ENCODE data around the gene NR4A1. TPM values are rescaled to one million over a fixed set of nuclear protein-coding genes. Genes with fewer than 3 reads are reported as not detected.
A peak's percentile ranks its signal among the peaks of the same experiment; 100 is the strongest.

NR4A1 gene
- total RNA-seq (14.7 and 24.1 TPM in 2 replicates), polyA plus RNA-seq (13.7 and 23.7 TPM in 2 replicates)

DNA sequence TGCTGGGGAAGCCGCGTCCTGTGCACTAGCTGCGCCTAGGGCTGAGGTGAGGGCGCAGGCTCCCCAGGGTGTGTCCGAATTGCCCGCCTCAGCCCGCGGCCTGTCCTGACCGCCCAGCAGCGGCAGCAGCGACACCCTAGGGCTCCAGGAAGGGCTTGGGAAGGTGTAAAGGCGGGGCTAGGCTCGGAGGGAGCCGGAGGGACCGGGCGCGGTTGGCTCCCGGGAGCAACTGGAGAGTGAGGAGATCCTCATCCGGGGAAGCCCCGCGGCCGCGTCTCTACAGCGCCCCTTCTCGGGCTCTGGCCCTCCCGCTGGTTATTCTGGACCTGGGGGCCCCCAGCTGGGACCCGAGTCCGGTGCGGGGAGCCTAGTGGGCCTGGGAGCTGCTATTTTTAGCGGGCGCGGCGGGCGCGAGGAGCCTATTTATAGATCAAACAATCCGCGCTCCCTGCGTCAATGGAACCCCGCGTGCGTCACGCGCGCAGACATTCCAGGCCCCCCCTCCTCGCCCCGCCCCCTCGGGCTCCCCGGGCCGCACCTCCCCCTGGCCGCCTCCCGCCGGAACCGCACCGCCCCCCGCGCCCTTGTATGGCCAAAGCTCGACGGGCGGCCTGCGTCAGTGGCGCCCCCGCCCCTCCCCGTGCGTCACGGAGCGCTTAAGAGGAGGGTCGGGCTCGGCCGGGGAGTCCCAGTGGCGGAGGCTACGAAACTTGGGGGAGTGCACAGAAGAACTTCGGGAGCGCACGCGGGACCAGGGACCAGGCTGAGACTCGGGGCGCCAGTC lies at the start of gene NR4A1:
Gene NR4A1 (plus strand): TSS at position 685 of the 784 bp plus-strand sequence. CDS start 2,887 bp downstream, outside the sequence.
- H3K4me3 ChIP-seq = peak within 1 kb of the TSS; percentile 45
- peak; percentile 98 to 99 for DNase-seq (ENCODE audit: low read depth in 1 of 2, low spot score in 1 of 2)
- no peaks in the 10 kb centered on the region for H3K36me3 ChIP-seq
- no peaks in the 10 kb centered on the region for H3K27me3 ChIP-seq
- H3K9me3 ChIP-seq (ENCODE audit: low read depth) = no peaks in the 10 kb centered on the region
- peak within 1 kb of the TSS; percentile 97 for H3K27ac ChIP-seq
- TF ChIP-seq, protein P1, sequence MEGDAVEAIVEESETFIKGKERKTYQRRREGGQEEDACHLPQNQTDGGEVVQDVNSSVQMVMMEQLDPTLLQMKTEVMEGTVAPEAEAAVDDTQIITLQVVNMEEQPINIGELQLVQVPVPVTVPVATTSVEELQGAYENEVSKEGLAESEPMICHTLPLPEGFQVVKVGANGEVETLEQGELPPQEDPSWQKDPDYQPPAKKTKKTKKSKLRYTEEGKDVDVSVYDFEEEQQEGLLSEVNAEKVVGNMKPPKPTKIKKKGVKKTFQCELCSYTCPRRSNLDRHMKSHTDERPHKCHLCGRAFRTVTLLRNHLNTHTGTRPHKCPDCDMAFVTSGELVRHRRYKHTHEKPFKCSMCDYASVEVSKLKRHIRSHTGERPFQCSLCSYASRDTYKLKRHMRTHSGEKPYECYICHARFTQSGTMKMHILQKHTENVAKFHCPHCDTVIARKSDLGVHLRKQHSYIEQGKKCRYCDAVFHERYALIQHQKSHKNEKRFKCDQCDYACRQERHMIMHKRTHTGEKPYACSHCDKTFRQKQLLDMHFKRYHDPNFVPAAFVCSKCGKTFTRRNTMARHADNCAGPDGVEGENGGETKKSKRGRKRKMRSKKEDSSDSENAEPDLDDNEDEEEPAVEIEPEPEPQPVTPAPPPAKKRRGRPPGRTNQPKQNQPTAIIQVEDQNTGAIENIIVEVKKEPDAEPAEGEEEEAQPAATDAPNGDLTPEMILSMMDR (IDR thresholded peaks at IDR 0.05; ENCODE audit: low read depth, low read length) = peak; percentile 29
- peaks cover 5% of the 10 kb centered on the region for H3K4me1 ChIP-seq (ENCODE audit: low read depth)

DNA sequence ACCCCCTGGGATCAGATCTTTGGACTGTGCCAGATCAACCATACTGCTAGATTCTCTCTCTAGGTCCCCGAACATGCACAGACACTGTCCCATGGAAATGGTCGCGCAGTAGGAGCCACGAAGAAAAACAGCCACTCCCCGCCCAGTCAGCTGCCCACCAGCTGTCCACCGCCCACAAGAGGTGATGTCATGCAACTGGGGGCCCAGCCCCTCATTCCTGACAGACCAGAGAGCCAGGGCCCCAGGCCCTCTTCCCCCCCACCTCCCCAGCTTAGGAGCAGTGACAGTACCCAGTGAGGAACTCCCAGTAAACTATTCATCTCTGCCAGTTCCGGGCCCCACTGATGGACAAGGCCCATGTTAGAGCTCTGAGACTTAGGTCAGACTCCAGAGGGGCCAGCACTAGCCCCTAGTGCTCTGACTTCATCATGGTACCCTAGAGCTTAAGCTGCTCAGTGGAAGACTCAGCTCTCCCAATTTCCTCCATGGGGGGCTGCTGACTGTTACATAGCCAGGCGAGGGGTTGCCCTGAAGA lies 48.2 kb upstream of the NR4A1 start:
- DNase-seq (ENCODE audit: low read depth in 1 of 2, low spot score in 1 of 2) = no peak
- Histone ChIP-seq H3K27me3 (peaks cover 11% of the 10 kb centered on the region), H3K4me3 (no peak overlapping the region), H3K36me3 (no peaks in the 10 kb centered on the region), H3K9me3 (ENCODE audit: low read depth) (no peaks in the 10 kb centered on the region), H3K4me1 (ENCODE audit: low read depth) (no peaks in the 10 kb centered on the region), H3K27ac (no peak overlapping the region)
- TF ChIP-seq, protein P1 (IDR thresholded peaks at IDR 0.05; ENCODE audit: low read depth, low read length) = no peak

DNA sequence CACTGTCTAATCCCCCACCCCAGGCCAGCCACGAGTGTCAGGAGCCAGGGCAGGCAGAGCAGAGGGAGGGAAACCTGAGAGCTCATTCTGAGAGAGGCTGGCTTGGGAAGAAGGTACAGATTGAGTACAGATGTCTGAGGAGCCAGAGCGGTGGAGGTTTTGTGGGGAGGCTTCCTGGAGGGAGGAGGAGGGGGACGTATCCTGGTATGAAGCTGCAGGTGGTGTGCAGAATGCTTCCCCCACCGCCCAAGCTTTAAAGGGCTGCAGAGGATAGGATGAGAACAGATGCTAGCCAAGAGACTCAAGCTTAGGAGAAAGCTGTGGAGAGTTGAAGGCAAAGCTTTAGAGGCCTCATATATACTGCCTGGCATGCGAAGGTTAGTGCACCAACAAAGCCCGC lies 47.7 kb upstream of the NR4A1 start:
- H3K4me3 ChIP-seq = no peak overlapping the region
- H3K27me3 ChIP-seq = peaks cover 11% of the 10 kb centered on the region
- H3K4me1 ChIP-seq (ENCODE audit: low read depth) = no peaks in the 10 kb centered on the region
- no peaks in the 10 kb centered on the region for H3K36me3 ChIP-seq
- no peak for DNase-seq (ENCODE audit: low read depth in 1 of 2, low spot score in 1 of 2)
- H3K9me3 ChIP-seq (ENCODE audit: low read depth) = no peaks in the 10 kb centered on the region
- TF ChIP-seq, protein P1 (IDR thresholded peaks at IDR 0.05; ENCODE audit: low read depth, low read length) = no peak
- H3K27ac ChIP-seq = no peak overlapping the region

DNA sequence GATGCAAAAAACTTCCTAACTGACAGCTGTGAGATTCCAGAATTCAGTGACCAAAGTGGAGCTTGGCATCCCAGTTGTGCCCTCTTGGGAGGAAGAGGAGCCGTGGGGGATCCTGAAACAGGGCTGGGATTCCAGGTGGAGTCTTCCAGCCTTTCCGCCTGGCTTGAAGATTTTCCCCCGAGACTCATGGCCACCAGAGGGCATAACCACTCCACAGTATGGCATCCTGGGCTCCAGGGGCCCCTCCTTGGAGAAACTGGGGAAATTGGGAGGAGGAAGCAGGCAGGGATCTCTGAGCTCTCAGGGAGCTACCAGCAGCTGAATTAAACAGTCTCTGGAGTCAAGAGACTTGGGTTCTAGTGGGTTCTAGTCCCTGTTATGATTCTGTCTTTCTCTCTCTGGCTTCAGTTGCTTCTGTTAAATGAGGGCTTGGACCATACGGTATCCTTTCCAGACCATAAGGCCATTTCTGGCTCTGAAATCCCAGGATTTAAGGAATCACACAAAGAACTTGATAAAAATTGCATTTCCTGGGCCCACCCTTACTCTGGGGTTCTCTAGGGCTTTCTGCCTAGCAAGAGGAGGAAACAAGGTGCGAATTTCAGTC lies 47.1 kb upstream of the NR4A1 start:
- peak; percentile 68 to 70 for DNase-seq (ENCODE audit: low read depth in 1 of 2, low spot score in 1 of 2)
- H3K9me3 ChIP-seq (ENCODE audit: low read depth) = no peaks in the 10 kb centered on the region
- H3K27ac ChIP-seq = no peak overlapping the region
- no peak overlapping the region for H3K4me3 ChIP-seq
- peaks cover 11% of the 10 kb centered on the region for H3K27me3 ChIP-seq
- H3K4me1 ChIP-seq (ENCODE audit: low read depth) = no peaks in the 10 kb centered on the region
- no peaks in the 10 kb centered on the region for H3K36me3 ChIP-seq
- TF ChIP-seq, protein P1 (IDR thresholded peaks at IDR 0.05; ENCODE audit: low read depth, low read length) = peak; percentile 74

DNA sequence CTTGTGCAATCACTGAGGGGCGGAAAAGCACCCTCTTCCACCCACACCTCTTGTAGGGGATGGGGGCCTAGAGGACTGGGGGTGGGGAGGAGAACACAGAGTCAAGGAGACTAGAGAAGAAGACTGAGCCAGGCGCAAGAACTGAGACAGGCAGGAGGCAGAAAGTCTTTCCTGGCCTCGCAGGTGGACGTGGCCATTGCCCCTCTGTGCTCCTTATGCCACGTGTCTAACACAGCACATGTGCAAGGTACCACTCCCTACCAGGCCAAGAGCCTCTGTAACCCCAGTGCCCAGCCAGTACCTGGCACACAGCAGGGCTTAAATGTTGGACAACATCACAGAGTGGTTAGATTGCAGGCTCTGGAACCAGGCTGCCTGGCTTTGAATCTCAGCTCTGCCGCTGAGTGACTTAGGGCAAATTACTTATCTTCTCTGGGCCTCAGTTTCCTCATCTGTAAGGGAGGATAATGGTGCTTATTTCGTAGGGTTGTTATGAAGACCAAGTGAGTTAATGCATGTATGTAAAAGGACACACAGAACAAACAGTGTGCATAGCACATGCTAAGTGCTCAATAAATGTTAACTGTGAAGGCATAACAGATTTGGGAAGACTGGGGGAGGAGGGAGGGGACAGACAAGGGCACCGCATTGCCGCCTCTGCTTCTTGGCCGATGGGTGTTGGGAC lies 45.9 kb upstream of the NR4A1 start:
- H3K36me3 ChIP-seq = no peaks in the 10 kb centered on the region
- TF ChIP-seq, protein P1 (IDR thresholded peaks at IDR 0.05; ENCODE audit: low read depth, low read length) = no peak
- H3K27ac ChIP-seq = no peak overlapping the region
- peaks cover 11% of the 10 kb centered on the region for H3K27me3 ChIP-seq
- peaks cover 10% of the 10 kb centered on the region for H3K4me1 ChIP-seq (ENCODE audit: low read depth)
- no peak for DNase-seq (ENCODE audit: low read depth in 1 of 2, low spot score in 1 of 2)
- H3K9me3 ChIP-seq (ENCODE audit: low read depth) = no peaks in the 10 kb centered on the region
- no peak overlapping the region for H3K4me3 ChIP-seq

Measured in cardiac muscle cell (in vitro differentiated cells and primary cell).